GM12878 (cell line): ENCODE results near the gene UQCR10. TPM values are rescaled to one million over a fixed set of nuclear protein-coding genes. Genes with fewer than 3 reads are reported as not detected.

Experiments
- ATAC-seq: fragments of 200-7000 bp; cut with Tn5 transposase; 3 replicates; pipeline ENCODE4 v1.9.1; 2020; ENCODE audit warnings: mild to moderate bottlenecking, moderate library complexity
- BruUV-seq: library from RNA; stranded (reverse); fragments of 400-500 nt; replicated peaks from 2 replicates; lab custom pipeline; 2021; lab: Mats Ljungman, UMichigan
- CTCF ChIA-PET: fragments of 300-600 bp; sonication (Branson Sonifier 250); formaldehyde crosslinking; extraction: SDS; loops from one replicate; lab custom pipeline; 2021; ENCODE audit warnings: inconsistent platforms; lab: Yijun Ruan, JAX
- POLR2A ChIA-PET: fragments of 350-600 bp; formaldehyde crosslinking; extraction: SDS; loops from one replicate; lab custom pipeline; 2021; ENCODE audit warnings: inconsistent platforms; lab: Charles Lee
- RAD21 ChIA-PET: fragments of 300-600 bp; sonication (Branson Sonifier 250); formaldehyde crosslinking; loops from one replicate; lab custom pipeline; 2023; ENCODE audit warnings: antibody characterized with exemption; ENCODE audit not compliant: unreplicated experiment; lab: Charles Lee
- SMC1A ChIA-PET: fragments of 300-600 bp; sonication (Branson Sonifier 250); formaldehyde crosslinking; loops from one replicate; lab custom pipeline; 2023; ENCODE audit not compliant: unreplicated experiment, uncharacterized antibody; lab: Charles Lee
- DNase-seq: peaks from one replicate; pipeline ENCODE4 v3.0.0-alpha.2; 2011; ENCODE audit warnings: low read depth, low spot score
- FAIRE-seq: peaks from 3 replicates; lab custom pipeline; 2011; peaks lifted over from hg19 to GRCh38; lab: Jason Lieb, UNC
- H2AFZ ChIP-seq: 2 replicates; pipeline ENCODE4 v1.6.0; 2011; ENCODE audit warnings: low read depth, low read length, control low read depth; ENCODE audit not compliant: control insufficient read depth
- H3K27ac ChIP-seq: 2 replicates; pipeline ENCODE4 v1.5.1; 2011; ENCODE audit warnings: control low read depth; ENCODE audit not compliant: control insufficient read depth, insufficient read depth
- H3K27me3 ChIP-seq, 2 experiments: replicated peaks in 1 of 2; 2 replicates each; pipeline versions ENCODE4 v1.6.0 to v1.6.1; 2011; ENCODE audit warnings: low read length in 1 of 2; ENCODE audit not compliant: control insufficient read depth in 2 of 2, insufficient read depth in 2 of 2
- H3K36me3 ChIP-seq, 2 experiments: 2 replicates each; pipeline ENCODE4 v1.5.1; 2011; ENCODE audit warnings: low read length in 1 of 2; ENCODE audit not compliant: control insufficient read depth in 2 of 2, insufficient read depth in 2 of 2
- H3K4me1 ChIP-seq: 2 replicates; pipeline ENCODE4 v1.6.1; 2011; ENCODE audit warnings: mild to moderate bottlenecking, low read length, moderate library complexity, mixed read lengths; ENCODE audit not compliant: control insufficient read depth, insufficient read depth
- H3K4me2 ChIP-seq: 2 replicates; pipeline ENCODE4 v1.6.0; 2011; ENCODE audit warnings: control low read depth; ENCODE audit not compliant: control insufficient read depth, insufficient read depth
- H3K4me3 ChIP-seq: fragments of 200-600 bp; sonication (generic); 2 replicates; pipeline ENCODE4 v1.5.1; 2016
- H3K79me2 ChIP-seq: 2 replicates; pipeline ENCODE4 v1.6.0; 2011; ENCODE audit warnings: low read length; ENCODE audit not compliant: control insufficient read depth, insufficient read depth
- H3K9ac ChIP-seq: 2 replicates; pipeline ENCODE4 v1.8.0; 2011; ENCODE audit warnings: low read length, control low read depth, mixed read lengths; ENCODE audit not compliant: control insufficient read depth, insufficient read depth
- H3K9me3 ChIP-seq: replicated peaks from 3 replicates; pipeline ENCODE4 v1.5.1; 2011; ENCODE audit warnings: mild to moderate bottlenecking, low read length; ENCODE audit not compliant: control insufficient read depth, insufficient read depth
- H4K20me1 ChIP-seq: 2 replicates; pipeline ENCODE4 v1.6.0; 2011; ENCODE audit not compliant: control insufficient read depth, insufficient read depth
- ATF7 ChIP-seq: fragments of 450-650 bp; IDR thresholded peaks from 2 replicates; pipeline ENCODE4 v1.6.1; 2016; ENCODE audit warnings: low read depth, mild to moderate bottlenecking
- CHD1 ChIP-seq: IDR thresholded peaks from 2 replicates; pipeline ENCODE4 v1.6.1; 2012; ENCODE audit warnings: low read depth, low read length, improper control_type of control experiment
- CHD2 ChIP-seq: IDR thresholded peaks from 2 replicates; pipeline ENCODE4 v1.6.1; 2011; ENCODE audit warnings: low read depth, low read length, improper control_type of control experiment, borderline replicate concordance
- CREB1 ChIP-seq: IDR thresholded peaks from 2 replicates; pipeline ENCODE4 v1.6.1; 2012; ENCODE audit warnings: low read depth, mild to moderate bottlenecking, inconsistent platforms
- ESRRA ChIP-seq: IDR thresholded peaks from 2 replicates; pipeline ENCODE4 v1.6.1; 2012; ENCODE audit warnings: mild to moderate bottlenecking, low read length, improper control_type of control experiment
- IKZF1 ChIP-seq: fragments of 450-650 bp; conservative IDR thresholded peaks from 2 replicates; pipeline ENCODE4 v1.6.1; 2017; ENCODE audit warnings: antibody characterized with exemption, mild to moderate bottlenecking
- YY1 ChIP-seq: IDR thresholded peaks from 2 replicates; pipeline ENCODE4 v1.6.1; 2011; ENCODE audit warnings: low read depth, mild to moderate bottlenecking, low read length
- ZNF217 ChIP-seq: fragments of 450-650 bp; IDR thresholded peaks from 2 replicates; pipeline ENCODE4 v1.6.1; 2017; ENCODE audit warnings: antibody characterized with exemption, mild to moderate bottlenecking
- ZNF384 ChIP-seq: IDR thresholded peaks from 2 replicates; pipeline ENCODE4 v1.6.1; 2012; ENCODE audit warnings: low read depth, mild to moderate bottlenecking, low read length, improper control_type of control experiment, borderline replicate concordance
- WGBS: methylation state at CpG from one replicate; pipeline ENCODE4 v1.1.6; 2016; ENCODE audit warnings: low lambda C conversion rate; ENCODE audit not compliant: insufficient replicate concordance, insufficient coverage; ENCODE audit errors: missing lambda C conversion rate; 5-methylcytosine and 5-hydroxymethylcytosine counted together
- in situ Hi-C: fragments of 300-500 bp; cut with MboI; formaldehyde crosslinking; loops from 9 replicates; pipeline ENCODE4 v1.14.3; 2018; ENCODE audit warnings: mixed read lengths
- intact Hi-C: fragments of 100-400 bp; cut with micrococcal nuclease; formaldehyde crosslinking; loops from one replicate; pipeline ENCODE4 v1.14.2; 2022; ENCODE audit not compliant: unreplicated experiment
- polyA plus RNA-seq, 11 experiments: library from polyadenylated mRNA; depleted of rRNA in 4 of 11; unstranded in 6 of 11; stranded (reverse) in 5 of 11; fragments of >200 nt; fragmentation: Nextera tagmentation in 4 of 11; fragmentation: Illumina TruSeq in 1 of 11; extraction: Ambion mirVana in 4 of 11; extraction: Trizol in 1 of 11; gene quantifications; 1 replicate in 1 of 11; 2 replicates in 10 of 11; pipeline versions ENCODE4 v1.2.1 to v1.2.3, GENCODE V29; 2011 to 2016; ENCODE audit warnings: inconsistent platforms in 2 of 11, missing spikeins in 2 of 11, low read depth in 1 of 11
- total RNA-seq, 4 experiments: library from RNA; depleted of rRNA in 3 of 4; stranded (reverse); fragments of >200 nt in 3 of 4; fragmentation: Illumina TruSeq in 1 of 4; extraction: Trizol in 1 of 4; gene quantifications; 2 replicates each; pipeline versions ENCODE4 v1.2.1 to v1.2.3, GENCODE V29; 2013 to 2021
- TF ChIP-seq, protein P1 (sequence below): IDR thresholded peaks from 2 replicates; pipeline ENCODE4 v1.6.1; 2011; ENCODE audit warnings: low read depth, low read length, improper control_type of control experiment, borderline replicate concordance
- TF ChIP-seq, protein P2 (sequence below): fragments of 450-650 bp; IDR thresholded peaks from 2 replicates; pipeline ENCODE4 v1.6.1; 2018; ENCODE audit warnings: borderline replicate concordance, mild to moderate bottlenecking; ENCODE audit not compliant: partially characterized antibody
- TF ChIP-seq, protein P3 (sequence below): IDR thresholded peaks from 2 replicates; pipeline ENCODE4 v1.6.1; 2012; ENCODE audit warnings: low read depth, low read length, improper control_type of control experiment
- TF ChIP-seq, protein P4 (sequence below): fragments of 450-650 bp; formaldehyde crosslinking; IDR thresholded peaks from 2 replicates; pipeline ENCODE4 v1.5.0; 2022; ENCODE audit warnings: mild to moderate bottlenecking, missing genetic modification characterization
- TF ChIP-seq, protein P5 (sequence below): fragments of 450-650 bp; IDR thresholded peaks from 2 replicates; pipeline ENCODE4 v1.6.1; 2017; ENCODE audit warnings: mild to moderate bottlenecking, low read depth, inconsistent platforms; ENCODE audit not compliant: poor library complexity, severe bottlenecking

UQCR10 gene
- total and polyA plus RNA-seq, 10 of the 15 experiments (the other 5 are each of a cell fraction or from before 2014, with no cell fraction given): 144 to 1,021 (median 214) TPM

DNA sequence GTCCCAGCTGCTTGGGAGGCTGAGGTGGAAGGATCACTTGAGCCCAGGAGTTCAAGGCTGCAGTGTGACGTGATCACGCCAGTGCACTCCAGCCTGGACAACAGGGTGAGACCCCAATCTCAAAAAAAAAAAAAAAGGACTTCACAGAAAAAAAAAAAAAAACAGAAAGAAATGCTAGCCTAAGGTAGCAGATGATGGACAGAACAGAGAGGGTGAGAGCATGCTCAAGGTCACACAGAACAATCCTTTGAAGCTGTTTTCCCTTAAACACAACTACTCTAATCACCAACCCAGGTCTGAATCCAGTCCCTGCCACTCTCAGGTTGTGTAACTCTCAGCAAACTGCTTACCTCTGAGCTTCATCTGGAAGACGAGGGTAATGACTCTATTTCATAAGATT is 10.1 kb upstream of the UQCR10 start (continued):
- no peak for TF ChIP-seq ESRRA
- TF ChIP-seq, protein P1, sequence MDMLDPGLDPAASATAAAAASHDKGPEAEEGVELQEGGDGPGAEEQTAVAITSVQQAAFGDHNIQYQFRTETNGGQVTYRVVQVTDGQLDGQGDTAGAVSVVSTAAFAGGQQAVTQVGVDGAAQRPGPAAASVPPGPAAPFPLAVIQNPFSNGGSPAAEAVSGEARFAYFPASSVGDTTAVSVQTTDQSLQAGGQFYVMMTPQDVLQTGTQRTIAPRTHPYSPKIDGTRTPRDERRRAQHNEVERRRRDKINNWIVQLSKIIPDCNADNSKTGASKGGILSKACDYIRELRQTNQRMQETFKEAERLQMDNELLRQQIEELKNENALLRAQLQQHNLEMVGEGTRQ: no peak
- no peak for TF ChIP-seq CHD2
- TF ChIP-seq, protein P2, sequence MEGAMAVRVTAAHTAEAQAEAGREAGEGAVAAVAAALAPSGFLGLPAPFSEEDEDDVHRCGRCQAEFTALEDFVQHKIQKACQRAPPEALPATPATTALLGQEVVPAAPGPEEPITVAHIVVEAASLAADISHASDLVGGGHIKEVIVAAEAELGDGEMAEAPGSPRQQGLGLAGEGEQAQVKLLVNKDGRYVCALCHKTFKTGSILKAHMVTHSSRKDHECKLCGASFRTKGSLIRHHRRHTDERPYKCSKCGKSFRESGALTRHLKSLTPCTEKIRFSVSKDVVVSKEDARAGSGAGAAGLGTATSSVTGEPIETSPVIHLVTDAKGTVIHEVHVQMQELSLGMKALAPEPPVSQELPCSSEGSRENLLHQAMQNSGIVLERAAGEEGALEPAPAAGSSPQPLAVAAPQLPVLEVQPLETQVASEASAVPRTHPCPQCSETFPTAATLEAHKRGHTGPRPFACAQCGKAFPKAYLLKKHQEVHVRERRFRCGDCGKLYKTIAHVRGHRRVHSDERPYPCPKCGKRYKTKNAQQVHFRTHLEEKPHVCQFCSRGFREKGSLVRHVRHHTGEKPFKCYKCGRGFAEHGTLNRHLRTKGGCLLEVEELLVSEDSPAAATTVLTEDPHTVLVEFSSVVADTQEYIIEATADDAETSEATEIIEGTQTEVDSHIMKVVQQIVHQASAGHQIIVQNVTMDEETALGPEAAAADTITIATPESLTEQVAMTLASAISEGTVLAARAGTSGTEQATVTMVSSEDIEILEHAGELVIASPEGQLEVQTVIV: no peak
- no peak for TF ChIP-seq IKZF1
- TF ChIP-seq YY1: no peak

DNA sequence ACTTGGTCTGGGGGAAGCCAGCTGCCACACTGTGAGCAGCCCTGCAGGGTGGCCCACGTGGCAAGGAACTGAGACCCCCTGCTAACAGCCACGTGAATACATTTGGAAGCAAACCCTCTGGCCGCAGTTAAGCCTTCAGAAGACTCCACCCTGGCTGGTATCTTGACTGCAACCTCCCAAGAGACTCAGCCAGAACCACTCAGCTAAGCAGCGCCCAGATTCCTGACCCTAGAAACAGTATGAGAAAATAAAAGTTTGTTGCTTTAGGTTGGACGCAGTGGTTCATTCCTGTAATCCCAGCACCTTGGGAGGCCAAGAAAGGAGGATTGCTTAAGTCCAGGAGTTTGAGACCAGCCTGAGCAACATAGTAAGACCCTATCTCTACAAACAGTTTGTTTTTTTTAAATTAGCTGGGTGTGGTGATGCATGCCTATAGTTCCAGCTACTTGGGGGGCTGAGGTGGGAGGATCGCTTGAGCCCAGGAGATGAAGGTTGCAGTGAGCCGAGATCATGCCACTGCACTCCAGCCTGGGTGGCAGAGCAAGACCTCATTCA is 9.0 kb upstream of the UQCR10 start:
- BruUV-seq: no TSS peak
- no peak for TF ChIP-seq ZNF384
- TF ChIP-seq CHD1: no peak
- TF ChIP-seq ESRRA: no peak
- TF ChIP-seq, protein P3, sequence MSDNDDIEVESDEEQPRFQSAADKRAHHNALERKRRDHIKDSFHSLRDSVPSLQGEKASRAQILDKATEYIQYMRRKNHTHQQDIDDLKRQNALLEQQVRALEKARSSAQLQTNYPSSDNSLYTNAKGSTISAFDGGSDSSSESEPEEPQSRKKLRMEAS: no peak
- TF ChIP-seq, protein P4, sequence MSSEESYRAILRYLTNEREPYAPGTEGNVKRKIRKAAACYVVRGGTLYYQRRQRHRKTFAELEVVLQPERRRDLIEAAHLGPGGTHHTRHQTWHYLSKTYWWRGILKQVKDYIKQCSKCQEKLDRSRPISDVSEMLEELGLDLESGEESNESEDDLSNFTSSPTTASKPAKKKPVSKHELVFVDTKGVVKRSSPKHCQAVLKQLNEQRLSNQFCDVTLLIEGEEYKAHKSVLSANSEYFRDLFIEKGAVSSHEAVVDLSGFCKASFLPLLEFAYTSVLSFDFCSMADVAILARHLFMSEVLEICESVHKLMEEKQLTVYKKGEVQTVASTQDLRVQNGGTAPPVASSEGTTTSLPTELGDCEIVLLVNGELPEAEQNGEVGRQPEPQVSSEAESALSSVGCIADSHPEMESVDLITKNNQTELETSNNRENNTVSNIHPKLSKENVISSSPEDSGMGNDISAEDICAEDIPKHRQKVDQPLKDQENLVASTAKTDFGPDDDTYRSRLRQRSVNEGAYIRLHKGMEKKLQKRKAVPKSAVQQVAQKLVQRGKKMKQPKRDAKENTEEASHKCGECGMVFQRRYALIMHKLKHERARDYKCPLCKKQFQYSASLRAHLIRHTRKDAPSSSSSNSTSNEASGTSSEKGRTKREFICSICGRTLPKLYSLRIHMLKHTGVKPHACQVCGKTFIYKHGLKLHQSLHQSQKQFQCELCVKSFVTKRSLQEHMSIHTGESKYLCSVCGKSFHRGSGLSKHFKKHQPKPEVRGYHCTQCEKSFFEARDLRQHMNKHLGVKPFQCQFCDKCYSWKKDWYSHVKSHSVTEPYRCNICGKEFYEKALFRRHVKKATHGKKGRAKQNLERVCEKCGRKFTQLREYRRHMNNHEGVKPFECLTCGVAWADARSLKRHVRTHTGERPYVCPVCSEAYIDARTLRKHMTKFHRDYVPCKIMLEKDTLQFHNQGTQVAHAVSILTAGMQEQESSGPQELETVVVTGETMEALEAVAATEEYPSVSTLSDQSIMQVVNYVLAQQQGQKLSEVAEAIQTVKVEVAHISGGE (CRISPR knock-in tag): no peak
- TF ChIP-seq, protein P5, sequence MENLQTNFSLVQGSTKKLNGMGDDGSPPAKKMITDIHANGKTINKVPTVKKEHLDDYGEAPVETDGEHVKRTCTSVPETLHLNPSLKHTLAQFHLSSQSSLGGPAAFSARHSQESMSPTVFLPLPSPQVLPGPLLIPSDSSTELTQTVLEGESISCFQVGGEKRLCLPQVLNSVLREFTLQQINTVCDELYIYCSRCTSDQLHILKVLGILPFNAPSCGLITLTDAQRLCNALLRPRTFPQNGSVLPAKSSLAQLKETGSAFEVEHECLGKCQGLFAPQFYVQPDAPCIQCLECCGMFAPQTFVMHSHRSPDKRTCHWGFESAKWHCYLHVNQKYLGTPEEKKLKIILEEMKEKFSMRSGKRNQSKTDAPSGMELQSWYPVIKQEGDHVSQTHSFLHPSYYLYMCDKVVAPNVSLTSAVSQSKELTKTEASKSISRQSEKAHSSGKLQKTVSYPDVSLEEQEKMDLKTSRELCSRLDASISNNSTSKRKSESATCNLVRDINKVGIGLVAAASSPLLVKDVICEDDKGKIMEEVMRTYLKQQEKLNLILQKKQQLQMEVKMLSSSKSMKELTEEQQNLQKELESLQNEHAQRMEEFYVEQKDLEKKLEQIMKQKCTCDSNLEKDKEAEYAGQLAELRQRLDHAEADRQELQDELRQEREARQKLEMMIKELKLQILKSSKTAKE: no peak
- TF ChIP-seq ATF7: no peak
- TF ChIP-seq ZNF217: no peak
- no peak for TF ChIP-seq CREB1

More for the DNA sequence above, 9.0 kb upstream of the UQCR10 start:
- Histone ChIP-seq H3K27ac (no peak overlapping the region), H3K4me2 (no peak overlapping the region), H3K9ac (no peak overlapping the region), H3K4me1 (no peaks in the 10 kb centered on the region), H4K20me1 (no peaks in the 10 kb centered on the region), H3K4me3 (no peak overlapping the region), H2AFZ (no peak overlapping the region), H3K27me3 (no peaks in the 10 kb centered on the region), H3K36me3 (no peaks in the 10 kb centered on the region), H3K79me2 (no peaks in the 10 kb centered on the region), H3K9me3 (no peaks in the 10 kb centered on the region)
- ChIA-PET POLR2A (no interaction called here), SMC1A (no interaction called here), CTCF (interaction anchor here (0.8 kb wide), 1 partner anchor 365 kb away, joined by 3 read pairs; no protein-coding TSS in a partner anchor), RAD21 (no interaction called here)
- intact Hi-C loops: no loop called here
- WGBS: 70% methylated on average over 7 of the region's 7 CpGs
- in situ Hi-C loops: no loop called here
- no peak for FAIRE-seq
- ATAC-seq: no peak
- DNase-seq: no peak
